Mononuclear cell (primary cell): ENCODE data around the gene DAPK1. TPM values are rescaled to one million over a fixed set of nuclear protein-coding genes. Genes with fewer than 3 reads are reported as not detected.

Experiments used
- H3K27me3 ChIP-seq: 2 replicates; pipeline ENCODE4 v1.6.0; 2011; ENCODE audit warnings: low read length, control low read depth; ENCODE audit not compliant: insufficient read depth
- H3K4me1 ChIP-seq: 2 replicates; pipeline ENCODE4 v1.5.1; 2011; ENCODE audit warnings: mild to moderate bottlenecking, low read length, control low read depth; ENCODE audit not compliant: insufficient read depth
- H3K4me3 ChIP-seq: 2 replicates; pipeline ENCODE4 v1.5.1; 2011; ENCODE audit warnings: mild to moderate bottlenecking, low read length, moderate library complexity
- H3K9me3 ChIP-seq: 2 replicates; pipeline ENCODE4 v1.5.1; 2011; ENCODE audit warnings: low read depth, mild to moderate bottlenecking, control low read depth, low read length
- total RNA-seq: library from RNA; depleted of rRNA; stranded (reverse); fragments of >200 nt; gene quantifications from one replicate; pipeline ENCODE4 v1.2.3, GENCODE V29; 2012

Gene DAPK1
- total RNA-seq, 1 donor: 21.8 TPM

DNA sequence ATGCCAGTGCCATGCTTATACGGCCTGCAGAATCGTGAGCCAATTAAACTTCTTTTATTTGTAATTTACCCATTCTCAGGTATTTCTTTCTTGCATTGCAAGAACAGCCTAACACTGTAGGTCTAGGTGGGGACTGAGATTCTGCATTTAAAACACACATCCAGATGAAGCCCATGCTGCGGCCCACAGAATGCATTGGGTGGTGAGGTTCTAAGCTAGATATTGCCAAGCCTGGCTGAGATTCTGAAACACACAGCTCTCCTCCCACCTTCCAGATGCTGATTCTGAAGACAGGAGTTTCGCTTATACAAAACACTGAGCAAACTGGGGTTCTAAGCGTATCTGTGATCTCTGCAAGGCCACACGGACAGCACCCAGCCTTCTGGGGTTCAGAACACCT is 75.1 kb downstream of the DAPK1 start:
- no peaks in the 10 kb centered on the region for H3K9me3 ChIP-seq
- H3K27me3 ChIP-seq: no peaks in the 10 kb centered on the region

DNA sequence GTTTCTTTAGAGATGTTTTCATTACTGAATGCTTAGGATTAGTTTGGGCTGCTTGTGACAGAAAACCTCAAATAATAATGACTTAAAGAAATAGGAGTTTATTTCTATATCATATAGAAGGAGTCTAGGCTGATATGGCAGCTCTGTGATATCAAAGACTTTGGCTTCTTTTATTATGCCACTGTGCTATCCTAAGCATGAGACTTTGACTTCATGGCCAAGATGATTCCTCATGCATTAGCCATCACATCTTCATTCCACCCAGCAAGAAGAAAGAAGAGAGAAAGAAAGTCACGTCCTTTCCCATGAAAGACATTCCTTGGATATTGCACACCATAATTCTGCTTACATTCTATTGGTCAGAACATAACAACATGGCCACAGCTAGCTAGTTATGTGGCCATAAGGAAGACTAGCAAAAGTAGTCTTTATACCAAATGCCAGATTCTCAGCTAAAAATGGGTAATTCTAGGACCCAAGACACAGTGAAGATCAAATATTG is 76.2 kb downstream of the DAPK1 start:
- no peaks in the 10 kb centered on the region for H3K9me3 ChIP-seq
- H3K4me1 ChIP-seq: peaks cover 5% of the 10 kb centered on the region
- H3K27me3 ChIP-seq: no peaks in the 10 kb centered on the region
- no peak overlapping the region for H3K4me3 ChIP-seq

More for the DNA sequence above, 75.1 kb downstream of the DAPK1 start:
- H3K4me3 ChIP-seq: no peak overlapping the region
- no peaks in the 10 kb centered on the region for H3K4me1 ChIP-seq

GRCh38 chr9:87577746-87578145 is 80.1 kb downstream of the DAPK1 start:
- Histone ChIP-seq H3K27me3 (no peaks in the 10 kb centered on the region), H3K4me1 (peaks cover 22% of the 10 kb centered on the region), H3K9me3 (no peaks in the 10 kb centered on the region), H3K4me3 (no peak overlapping the region)

DNA sequence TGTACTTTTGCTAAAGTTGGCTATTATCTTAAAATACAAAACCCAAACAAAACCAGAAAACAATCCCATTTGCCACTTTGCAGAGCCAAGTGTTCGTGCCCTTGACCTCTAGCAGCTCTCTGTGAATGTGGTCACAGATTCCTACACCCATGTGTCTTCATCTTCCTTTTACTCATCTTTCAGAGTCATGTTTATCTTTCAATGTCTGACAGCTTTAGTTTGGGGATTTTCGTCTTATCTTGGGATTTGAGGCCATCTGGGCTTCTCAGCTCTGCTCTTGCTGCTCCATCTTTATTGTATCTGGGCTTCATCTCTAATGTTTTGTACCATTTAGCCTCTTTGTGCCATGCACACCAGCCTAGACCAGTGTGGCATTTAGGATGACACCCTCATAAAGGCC is 81.0 kb downstream of the DAPK1 start:
- Histone ChIP-seq H3K9me3 (no peaks in the 10 kb centered on the region), H3K4me3 (no peak overlapping the region), H3K27me3 (no peaks in the 10 kb centered on the region), H3K4me1 (peaks cover 22% of the 10 kb centered on the region)

DNA sequence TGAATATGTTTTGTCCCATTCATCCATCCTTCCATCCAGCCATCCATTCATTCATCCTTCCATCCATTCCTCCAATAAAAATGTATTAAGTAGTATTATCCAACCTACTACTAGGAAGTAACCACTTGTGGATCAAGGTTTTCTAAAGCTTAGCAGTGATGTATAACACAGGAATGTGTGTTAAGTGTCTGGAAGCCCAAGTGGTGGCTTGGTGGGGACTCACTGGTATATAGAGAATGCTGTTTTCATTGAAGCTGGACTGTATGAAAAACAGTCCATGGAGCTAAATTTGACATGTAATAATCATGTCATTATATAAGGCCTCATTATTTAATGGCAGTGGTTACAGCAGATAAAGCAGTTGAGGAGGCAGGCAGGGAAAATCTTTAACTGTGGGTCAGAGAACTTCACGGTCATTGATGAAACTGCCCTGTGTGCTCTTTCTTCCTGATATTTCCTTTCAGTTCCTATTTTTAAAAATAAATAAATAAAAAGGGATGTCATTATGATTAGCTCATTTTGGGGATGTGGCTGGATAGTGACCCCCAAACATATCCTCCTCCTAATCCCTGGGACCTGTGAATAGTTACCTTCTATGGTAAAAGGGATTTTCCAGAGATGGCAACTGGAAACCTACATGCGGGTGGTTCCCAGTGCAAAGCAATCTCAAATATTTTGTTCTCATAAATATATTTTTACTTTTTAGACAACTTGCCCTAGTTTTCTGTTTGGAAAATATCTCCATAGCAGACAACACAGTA is 82.3 kb downstream of the DAPK1 start:
- no peaks in the 10 kb centered on the region for H3K9me3 ChIP-seq
- H3K4me1 ChIP-seq: peaks cover 22% of the 10 kb centered on the region
- no peak overlapping the region for H3K4me3 ChIP-seq
- no peaks in the 10 kb centered on the region for H3K27me3 ChIP-seq

DNA sequence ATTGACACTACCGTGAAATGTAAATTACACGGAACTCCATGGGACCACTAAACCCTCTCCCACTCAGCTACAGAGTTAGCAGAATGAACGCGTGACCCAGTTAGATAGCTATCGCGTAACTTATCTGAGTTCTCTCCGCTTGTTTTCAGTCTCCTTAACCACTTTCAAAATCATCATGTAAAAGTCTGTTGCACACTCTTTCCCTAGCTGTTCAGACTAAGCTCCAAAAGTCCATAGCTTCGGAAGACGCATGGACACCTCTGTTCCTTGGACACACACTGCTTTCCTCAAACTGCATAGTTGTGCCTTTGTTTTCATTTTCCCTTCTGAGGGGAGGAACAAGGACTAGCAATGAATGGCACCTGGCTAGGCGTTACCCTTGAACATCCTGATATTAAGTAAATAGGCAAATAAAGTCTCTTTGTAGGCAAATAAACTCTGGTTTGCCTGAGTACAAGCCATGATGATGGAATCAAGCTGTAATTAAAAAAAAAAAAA is 83.3 kb downstream of the DAPK1 start:
- Histone ChIP-seq H3K27me3 (no peaks in the 10 kb centered on the region), H3K9me3 (no peaks in the 10 kb centered on the region), H3K4me1 (peaks cover 23% of the 10 kb centered on the region), H3K4me3 (no peak overlapping the region)

DNA sequence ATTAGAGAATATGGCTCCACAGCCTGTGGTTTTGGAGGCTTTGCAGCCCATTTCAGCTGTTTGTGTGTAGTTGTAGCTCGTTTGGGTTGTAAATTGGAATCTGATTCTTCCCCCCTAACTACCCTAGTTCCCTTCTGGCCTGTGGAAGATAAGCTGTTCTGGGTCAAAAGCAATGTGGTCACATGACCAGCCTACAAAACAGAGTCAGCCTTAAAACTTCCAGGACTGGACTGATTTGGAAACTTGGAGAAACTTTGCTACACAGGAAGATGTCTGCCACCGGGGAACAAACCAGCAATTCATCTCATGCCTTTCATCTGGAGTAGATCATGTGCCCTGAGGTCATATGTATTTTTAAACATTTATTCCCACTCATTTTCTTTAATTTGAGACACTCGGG is 83.8 kb downstream of the DAPK1 start:
- Histone ChIP-seq H3K4me3 (no peak overlapping the region), H3K9me3 (no peaks in the 10 kb centered on the region), H3K27me3 (no peaks in the 10 kb centered on the region), H3K4me1 (peaks cover 25% of the 10 kb centered on the region)

DNA sequence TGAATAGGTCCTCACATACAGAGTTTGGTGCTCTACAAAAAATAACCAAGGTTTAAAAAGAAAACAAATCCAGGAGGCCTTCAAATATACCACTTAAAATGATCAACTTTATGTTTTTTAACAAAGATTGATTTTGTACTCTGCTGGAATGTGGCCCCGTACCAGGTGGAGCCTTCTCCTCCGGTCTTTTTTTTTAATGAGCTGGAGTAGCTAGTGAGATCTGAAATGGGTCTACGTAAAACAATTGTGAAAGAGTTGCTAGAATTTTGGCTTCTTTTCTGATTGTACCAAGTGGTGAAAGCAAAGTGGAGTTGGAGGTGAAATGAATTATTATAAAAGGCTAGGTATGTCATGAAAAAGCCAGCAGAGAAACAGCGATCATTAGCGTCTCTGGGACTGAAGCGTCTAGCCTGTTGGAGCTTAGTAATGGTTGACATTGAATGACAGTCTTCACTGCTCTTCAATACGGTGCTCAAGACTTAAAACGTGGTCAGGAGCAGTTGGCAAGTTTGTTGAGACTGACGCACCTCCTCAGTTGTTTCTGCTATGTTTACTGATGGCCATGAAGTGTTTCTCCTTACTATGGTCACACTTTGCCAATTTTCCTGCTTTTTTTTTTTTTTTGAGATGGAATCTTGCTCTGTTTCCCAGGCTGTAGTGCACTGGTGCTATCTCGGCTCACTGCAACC is 84.4 kb downstream of the DAPK1 start:
- Histone ChIP-seq H3K9me3 (no peaks in the 10 kb centered on the region), H3K4me1 (peaks cover 25% of the 10 kb centered on the region), H3K27me3 (no peaks in the 10 kb centered on the region), H3K4me3 (no peak overlapping the region)

DNA sequence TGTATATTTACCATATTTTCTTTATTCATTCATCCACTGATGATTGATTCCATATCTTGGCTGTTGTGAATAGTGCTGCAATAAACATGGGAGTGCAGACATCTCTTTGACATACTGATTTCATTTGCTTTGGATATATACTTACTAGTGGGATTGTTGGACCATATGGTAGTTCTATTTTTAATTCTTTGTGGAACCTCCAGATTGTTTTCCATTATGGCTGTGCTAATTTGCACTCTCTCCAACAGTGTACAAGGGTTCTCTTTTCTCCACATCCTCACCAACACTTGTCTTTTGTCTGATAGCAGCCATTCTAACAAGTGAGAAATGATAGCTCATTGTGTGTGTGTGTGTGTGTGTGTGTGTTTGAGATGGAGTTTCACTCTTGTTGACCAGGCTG is 86.7 kb downstream of the DAPK1 start:
- peaks cover 16% of the 10 kb centered on the region for H3K4me1 ChIP-seq
- no peaks in the 10 kb centered on the region for H3K27me3 ChIP-seq
- H3K4me3 ChIP-seq: no peak overlapping the region
- H3K9me3 ChIP-seq: no peaks in the 10 kb centered on the region

DNA sequence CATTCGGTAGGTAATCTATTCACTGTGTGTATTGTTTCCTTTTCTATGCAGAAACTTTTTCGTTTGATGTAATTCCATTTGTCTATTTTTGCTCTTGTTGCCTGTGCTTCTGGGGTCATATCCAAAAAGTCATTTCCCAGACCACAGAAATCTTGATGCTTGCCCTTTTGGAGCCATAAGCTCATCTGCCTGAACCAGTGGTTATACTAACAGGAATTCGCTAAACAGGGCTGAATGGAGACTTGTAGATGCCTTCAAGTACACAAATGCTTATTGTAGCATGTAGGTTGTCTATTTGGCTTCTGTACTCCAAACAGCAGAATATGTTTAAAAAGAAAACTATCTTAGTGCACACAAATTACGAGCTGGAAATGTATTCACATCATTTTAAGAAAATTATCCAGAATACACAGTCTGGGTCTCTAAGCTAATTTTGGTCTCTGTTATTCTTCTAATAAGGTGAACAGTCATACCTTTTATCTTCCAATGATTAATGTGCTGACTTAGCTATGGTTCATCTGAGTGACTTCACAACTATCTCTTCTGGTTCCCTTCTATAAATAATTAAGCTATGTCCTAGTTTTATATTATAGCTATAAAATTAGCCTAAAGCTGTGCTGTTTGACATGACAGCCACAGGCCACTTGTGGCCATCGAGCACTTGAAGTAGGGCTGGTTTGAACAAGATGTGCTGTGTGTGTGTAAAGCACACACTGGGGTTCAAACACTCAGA is 87.6 kb downstream of the DAPK1 start:
- no peaks in the 10 kb centered on the region for H3K27me3 ChIP-seq

GRCh38 chr9:87586731-87587355 is 89.2 kb downstream of the DAPK1 start:
- Histone ChIP-seq H3K4me1 (peaks cover 3% of the 10 kb centered on the region), H3K27me3 (no peaks in the 10 kb centered on the region), H3K9me3 (no peaks in the 10 kb centered on the region), H3K4me3 (no peak overlapping the region)

More for the DNA sequence above, 87.6 kb downstream of the DAPK1 start:
- no peaks in the 10 kb centered on the region for H3K9me3 ChIP-seq
- no peak overlapping the region for H3K4me3 ChIP-seq
- peaks cover 6% of the 10 kb centered on the region for H3K4me1 ChIP-seq

- Histone ChIP-seq H3K4me3 (no peak overlapping the region), H3K27me3 (no peaks in the 10 kb centered on the region), H3K9me3 (no peaks in the 10 kb centered on the region), H3K4me1 (peaks cover 3% of the 10 kb centered on the region)
Observed at GRCh38 chr9:87587356-87587745, 89.7 kb downstream of the DAPK1 start.

DNA sequence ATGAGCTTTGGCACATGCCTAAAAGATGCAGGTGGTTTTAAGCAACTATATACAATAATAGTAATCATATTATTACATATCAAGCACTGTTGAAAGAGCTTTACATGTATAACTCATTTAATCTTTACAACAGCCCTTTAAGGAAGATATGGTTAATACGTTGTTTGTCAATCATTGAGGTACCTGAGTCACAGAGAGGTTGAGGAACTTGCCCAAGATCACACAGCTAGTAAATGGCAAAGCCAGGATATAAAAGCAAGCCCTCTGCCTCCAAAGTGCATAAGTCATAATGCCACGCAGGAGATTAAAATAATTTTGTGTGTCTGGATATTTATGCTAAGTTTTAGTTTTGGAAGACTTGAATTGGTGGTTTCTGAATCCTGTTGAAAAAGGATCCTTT is 90.2 kb downstream of the DAPK1 start:
- H3K4me3 ChIP-seq: no peak overlapping the region
- no peaks in the 10 kb centered on the region for H3K9me3 ChIP-seq
- H3K27me3 ChIP-seq: no peaks in the 10 kb centered on the region
- H3K4me1 ChIP-seq: peaks cover 7% of the 10 kb centered on the region

DNA sequence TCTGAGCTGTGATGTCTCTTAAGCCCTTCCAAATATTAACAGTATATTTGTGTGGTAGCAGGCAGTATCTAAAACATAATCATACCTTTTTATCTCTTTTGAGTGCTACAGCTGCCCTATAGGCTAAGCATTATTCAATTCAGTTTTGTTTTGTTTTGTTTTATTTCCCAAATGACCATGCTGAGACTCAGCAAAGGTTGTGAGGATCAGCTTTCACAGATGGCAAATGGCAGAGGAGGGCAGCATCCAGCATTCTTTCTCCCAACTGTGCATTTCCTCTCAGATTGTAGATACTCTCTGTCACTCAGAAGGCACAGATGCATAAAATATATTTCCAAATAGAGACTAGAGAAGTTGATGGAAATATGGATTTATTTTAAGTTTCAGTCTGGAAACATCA is 90.7 kb downstream of the DAPK1 start:
- no peaks in the 10 kb centered on the region for H3K9me3 ChIP-seq
- no peaks in the 10 kb centered on the region for H3K27me3 ChIP-seq
- H3K4me1 ChIP-seq: peaks cover 12% of the 10 kb centered on the region
- no peak overlapping the region for H3K4me3 ChIP-seq

- Histone ChIP-seq H3K4me1 (peaks cover 26% of the 10 kb centered on the region), H3K9me3 (no peaks in the 10 kb centered on the region), H3K27me3 (no peaks in the 10 kb centered on the region), H3K4me3 (no peak overlapping the region)
Observed at GRCh38 chr9:87590996-87591395, 93.3 kb downstream of the DAPK1 start.
